PC-9 (cell line): Measurements from ENCODE around the gene CALU.

Experiments
- CTCF ChIP-seq: fragments of 200-600 bp; sonication (generic); conservative IDR thresholded peaks from 2 replicates; pipeline ENCODE4 v1.6.1; 2017; ENCODE audit warnings: mixed run types, antibody characterized with exemption, mild to moderate bottlenecking, moderate library complexity
- EZH2 ChIP-seq: fragments of 200-600 bp; sonication (generic); IDR thresholded peaks from 2 replicates; pipeline ENCODE4 v1.8.0; 2017; ENCODE audit warnings: antibody characterized with exemption, low read depth

GRCh38 chr7:128703609-128704241 lies 35.4 kb upstream of the CALU start:
- TF ChIP-seq CTCF = no peak
- TF ChIP-seq EZH2 = no peak
